Neural crest cell (in vitro differentiated cells): ENCODE results near the gene TNRC18. TPM values are rescaled to one million over a fixed set of nuclear protein-coding genes. Genes with fewer than 3 reads are reported as not detected.
A peak's percentile ranks its signal among the peaks of the same experiment; 100 is the strongest.

ENCODE experiments used
- DNase-seq: peaks from one replicate; pipeline ENCODE4 v3.0.0; 2021; ENCODE audit warnings: low read depth, mixed read lengths, low spot score
- H3K27ac Mint-ChIP-seq: one replicate; pipeline ENCODE4 v1.8.0; 2021; ENCODE audit warnings: mild to moderate bottlenecking, mixed read lengths; ENCODE audit not compliant: unreplicated experiment
- H3K27me3 Mint-ChIP-seq: 2 replicates; pipeline ENCODE4 v1.8.0; 2021; ENCODE audit warnings: low read depth, mild to moderate bottlenecking, mixed read lengths
- H3K36me3 Mint-ChIP-seq: 2 replicates; pipeline ENCODE4 v1.8.0; 2021; ENCODE audit warnings: low read depth, mild to moderate bottlenecking, mixed read lengths
- H3K4me1 Mint-ChIP-seq: 2 replicates; pipeline ENCODE4 v1.8.0; 2021; ENCODE audit warnings: mixed read lengths
- H3K4me3 Mint-ChIP-seq: one replicate; pipeline ENCODE4 v1.8.0; 2021; ENCODE audit warnings: mild to moderate bottlenecking, mixed read lengths
- H3K9me3 Mint-ChIP-seq: 2 replicates; pipeline ENCODE4 v1.8.0; 2021; ENCODE audit warnings: mixed read lengths
- total RNA-seq: library from RNA; stranded (reverse); gene quantifications from 2 replicates; pipeline ENCODE4 v1.2.1, GENCODE V29; 2021
- TF ChIP-seq, protein P1 (sequence below): fragments of 200-600 bp; sonication (generic); conservative IDR thresholded peaks from 2 replicates; pipeline ENCODE4 v1.5.0; 2021; ENCODE audit warnings: antibody characterized with exemption, mild to moderate bottlenecking

Gene TNRC18
- total RNA-seq, 1 donor from 2014 or later, result 69.8 TPM

GRCh38 chr7:5417106-5418071 is 6.2 kb downstream of the TNRC18 start:
- peaks cover 8% of the 10 kb centered on the region for H3K36me3 Mint-ChIP-seq
- H3K9me3 Mint-ChIP-seq, result no peaks in the 10 kb centered on the region
- H3K4me1 Mint-ChIP-seq, result peaks cover 36% of the 10 kb centered on the region
- TF ChIP-seq, protein P1, sequence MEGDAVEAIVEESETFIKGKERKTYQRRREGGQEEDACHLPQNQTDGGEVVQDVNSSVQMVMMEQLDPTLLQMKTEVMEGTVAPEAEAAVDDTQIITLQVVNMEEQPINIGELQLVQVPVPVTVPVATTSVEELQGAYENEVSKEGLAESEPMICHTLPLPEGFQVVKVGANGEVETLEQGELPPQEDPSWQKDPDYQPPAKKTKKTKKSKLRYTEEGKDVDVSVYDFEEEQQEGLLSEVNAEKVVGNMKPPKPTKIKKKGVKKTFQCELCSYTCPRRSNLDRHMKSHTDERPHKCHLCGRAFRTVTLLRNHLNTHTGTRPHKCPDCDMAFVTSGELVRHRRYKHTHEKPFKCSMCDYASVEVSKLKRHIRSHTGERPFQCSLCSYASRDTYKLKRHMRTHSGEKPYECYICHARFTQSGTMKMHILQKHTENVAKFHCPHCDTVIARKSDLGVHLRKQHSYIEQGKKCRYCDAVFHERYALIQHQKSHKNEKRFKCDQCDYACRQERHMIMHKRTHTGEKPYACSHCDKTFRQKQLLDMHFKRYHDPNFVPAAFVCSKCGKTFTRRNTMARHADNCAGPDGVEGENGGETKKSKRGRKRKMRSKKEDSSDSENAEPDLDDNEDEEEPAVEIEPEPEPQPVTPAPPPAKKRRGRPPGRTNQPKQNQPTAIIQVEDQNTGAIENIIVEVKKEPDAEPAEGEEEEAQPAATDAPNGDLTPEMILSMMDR, result no peak
- peak overlapping the region; percentile 99 for H3K4me3 Mint-ChIP-seq
- H3K27ac Mint-ChIP-seq, result no peak overlapping the region
- peaks cover 5% of the 10 kb centered on the region for H3K27me3 Mint-ChIP-seq
- no peak for DNase-seq

DNA sequence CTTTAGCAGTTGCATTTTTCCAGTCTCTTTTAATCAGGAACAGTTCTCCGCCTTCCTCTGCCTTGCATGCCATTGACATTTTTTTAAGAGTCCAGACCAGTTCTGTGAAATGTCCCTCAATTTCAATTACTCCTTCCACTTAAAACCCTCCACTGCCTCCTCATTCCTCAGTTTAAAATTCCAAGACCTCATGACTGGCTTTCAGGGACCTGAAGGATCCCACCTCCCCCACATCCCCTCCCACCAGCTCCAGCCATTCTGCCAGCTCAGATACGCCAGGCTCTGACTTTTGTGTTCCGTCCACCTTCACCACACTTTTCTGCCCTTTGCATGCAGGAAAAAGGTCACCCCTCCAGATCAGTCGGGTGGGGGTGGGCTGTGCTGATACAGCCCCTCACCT is 8.7 kb downstream of the TNRC18 start:
- Mint-ChIP-seq H3K4me1 (peaks cover 43% of the 10 kb centered on the region), H3K36me3 (peaks cover 15% of the 10 kb centered on the region), H3K27ac (no peak overlapping the region), H3K9me3 (no peaks in the 10 kb centered on the region), H3K27me3 (peaks cover 5% of the 10 kb centered on the region), H3K4me3 (peak overlapping the region; percentile 72)
- DNase-seq, result no peak
- TF ChIP-seq, protein P1, result no peak

DNA sequence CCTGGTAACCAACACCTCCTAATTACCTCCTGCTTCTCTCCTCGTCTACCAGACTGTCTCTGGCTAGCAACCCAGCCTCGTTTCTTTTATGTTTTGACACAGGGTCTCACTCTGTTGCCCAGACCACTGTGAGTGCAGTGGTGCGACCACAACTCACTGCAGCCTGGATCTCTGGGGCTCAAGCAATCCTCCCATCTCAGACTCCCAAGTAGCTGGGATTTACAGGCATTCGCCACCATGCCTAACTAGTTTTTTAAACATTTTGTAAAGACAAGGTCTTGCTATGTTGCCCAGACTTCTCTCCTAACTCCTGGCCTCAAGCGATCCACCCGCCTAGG is 10.2 kb downstream of the TNRC18 start:
- TF ChIP-seq, protein P1, result no peak
- peak overlapping the region; percentile 78 for H3K27ac Mint-ChIP-seq
- H3K27me3 Mint-ChIP-seq, result no peaks in the 10 kb centered on the region
- H3K36me3 Mint-ChIP-seq, result peaks cover 17% of the 10 kb centered on the region
- H3K4me3 Mint-ChIP-seq, result peak overlapping the region; percentile 34
- DNase-seq, result no peak
- peaks cover 40% of the 10 kb centered on the region for H3K4me1 Mint-ChIP-seq
- no peaks in the 10 kb centered on the region for H3K9me3 Mint-ChIP-seq

DNA sequence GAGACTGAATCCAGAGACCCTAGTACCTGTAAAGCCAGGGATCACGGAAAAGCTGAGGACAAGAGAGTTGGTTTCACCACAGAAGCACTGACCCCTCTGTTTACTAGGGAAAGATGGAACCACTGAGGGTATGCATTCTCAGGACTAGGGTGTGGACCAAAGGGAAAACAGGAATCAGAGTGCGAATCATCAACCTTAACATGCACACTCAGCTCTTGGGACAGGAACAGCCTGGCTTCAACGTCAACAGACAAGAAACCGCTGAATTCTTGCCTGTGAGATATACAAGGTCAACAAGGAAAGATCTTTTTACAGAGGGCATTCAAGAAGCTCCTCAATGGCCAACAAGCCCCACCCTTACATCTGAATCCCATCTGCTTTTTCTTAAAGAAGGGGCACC is 14.9 kb downstream of the TNRC18 start:
- Mint-ChIP-seq H3K27me3 (no peaks in the 10 kb centered on the region), H3K4me1 (peaks cover 31% of the 10 kb centered on the region), H3K4me3 (no peak overlapping the region), H3K36me3 (peaks cover 20% of the 10 kb centered on the region), H3K27ac (no peak overlapping the region), H3K9me3 (no peaks in the 10 kb centered on the region)
- no peak for DNase-seq
- TF ChIP-seq, protein P1, result no peak

GRCh38 chr7:5406957-5407945 is 16.4 kb downstream of the TNRC18 start:
- Mint-ChIP-seq H3K4me3 (peak overlapping the region; percentile 54), H3K27ac (no peak overlapping the region), H3K9me3 (no peaks in the 10 kb centered on the region), H3K4me1 (peaks cover 26% of the 10 kb centered on the region), H3K36me3 (peaks cover 17% of the 10 kb centered on the region), H3K27me3 (no peaks in the 10 kb centered on the region)
- TF ChIP-seq, protein P1, result no peak
- DNase-seq, result peak; percentile 18
